Glutamatergic neuron (in vitro differentiated cells): Measurements from ENCODE around the gene DUOXA2. TPM values are rescaled to one million over a fixed set of nuclear protein-coding genes. Genes with fewer than 3 reads are reported as not detected.
A peak's percentile ranks its signal among the peaks of the same experiment; 100 is the strongest.

Source experiments
- DNase-seq: peaks from one replicate; pipeline ENCODE4 v3.0.0; 2022
- H3K27ac Mint-ChIP-seq: one replicate; pipeline ENCODE4 v1.8.0; 2020; ENCODE audit warnings: mild to moderate bottlenecking, mixed read lengths, inconsistent platforms; ENCODE audit not compliant: unreplicated experiment
- H3K27me3 Mint-ChIP-seq: one replicate; pipeline ENCODE4 v1.8.0; 2020; ENCODE audit warnings: mild to moderate bottlenecking, moderate library complexity, mixed read lengths, inconsistent platforms; ENCODE audit not compliant: unreplicated experiment
- H3K36me3 Mint-ChIP-seq: one replicate; pipeline ENCODE4 v1.8.0; 2020; ENCODE audit warnings: mild to moderate bottlenecking, mixed read lengths, inconsistent platforms; ENCODE audit not compliant: unreplicated experiment
- H3K4me1 Mint-ChIP-seq: one replicate; pipeline ENCODE4 v1.8.0; 2020; ENCODE audit warnings: mild to moderate bottlenecking, low read depth, mixed read lengths, inconsistent platforms; ENCODE audit not compliant: unreplicated experiment
- H3K4me3 Mint-ChIP-seq: one replicate; pipeline ENCODE4 v1.8.0; 2020; ENCODE audit warnings: mild to moderate bottlenecking, mixed read lengths, inconsistent platforms; ENCODE audit not compliant: unreplicated experiment
- H3K9me3 Mint-ChIP-seq: one replicate; pipeline ENCODE4 v1.8.0; 2020; ENCODE audit warnings: mild to moderate bottlenecking, moderate library complexity, mixed read lengths, inconsistent platforms; ENCODE audit not compliant: unreplicated experiment
- CTCF ChIP-seq: fragments of 200-600 bp; sonication (generic); IDR thresholded peaks from one replicate; pipeline ENCODE4 v1.5.0; 2021; ENCODE audit not compliant: partially characterized antibody, unreplicated experiment
- total RNA-seq: library from RNA; stranded (reverse); fragmentation: NEBNext Ultra II Directional; extraction: Animal tissue kit (Norgen Biotek cat#: 25700); gene quantifications from one replicate; pipeline ENCODE4 v1.2.1, GENCODE V29; 2021; ENCODE audit not compliant: unreplicated experiment

DUOXA2 gene
- total RNA-seq, 1 donor from 2014 or later = not detected

DNA sequence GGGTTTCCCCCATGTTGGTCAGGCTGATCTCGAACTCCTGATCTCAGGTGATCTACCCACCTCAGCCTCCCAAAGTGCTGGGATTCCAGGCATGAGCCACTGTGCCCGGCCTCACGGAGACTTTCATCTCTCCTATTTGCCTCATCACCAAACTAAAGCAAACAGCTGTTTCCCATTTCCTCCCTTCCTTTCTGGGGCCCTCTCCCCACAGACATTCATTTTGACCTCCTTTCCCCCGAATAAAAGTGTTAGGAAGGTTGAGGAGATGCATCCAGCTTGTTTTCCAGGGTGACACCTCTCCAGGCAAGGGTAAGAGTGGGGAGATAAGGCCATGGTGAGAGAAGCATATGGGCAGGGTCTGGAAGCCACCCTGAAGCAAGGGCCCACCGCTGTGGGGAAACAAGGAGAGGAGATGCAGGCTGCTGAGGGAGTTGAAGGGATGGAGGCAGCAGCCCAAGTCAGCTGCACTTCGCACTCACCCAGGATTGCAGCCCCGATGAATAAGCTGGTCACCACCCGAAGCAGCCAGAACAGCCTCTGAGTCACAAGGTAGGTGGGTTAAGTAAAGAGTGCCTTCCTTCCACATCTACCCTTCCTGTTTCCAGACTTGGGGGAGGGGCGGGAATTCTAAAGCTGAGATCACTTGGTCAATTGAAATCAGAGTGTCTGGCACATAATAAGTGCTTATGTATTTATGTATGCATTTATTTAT lies 7.7 kb downstream of the DUOXA2 start:
- H3K36me3 Mint-ChIP-seq = no peaks in the 10 kb centered on the region
- H3K27me3 Mint-ChIP-seq = peaks cover 22% of the 10 kb centered on the region
- H3K27ac Mint-ChIP-seq = no peak overlapping the region

GRCh38 chr15:45122719-45123118 lies 8.6 kb downstream of the DUOXA2 start:
- H3K9me3 Mint-ChIP-seq = peaks cover 3% of the 10 kb centered on the region
- TF ChIP-seq CTCF = no peak
- no peak overlapping the region for H3K27ac Mint-ChIP-seq
- no peaks in the 10 kb centered on the region for H3K36me3 Mint-ChIP-seq
- peaks cover 19% of the 10 kb centered on the region for H3K27me3 Mint-ChIP-seq
- DNase-seq = no peak
- H3K4me1 Mint-ChIP-seq = no peaks in the 10 kb centered on the region
- H3K4me3 Mint-ChIP-seq = no peak overlapping the region

More for the DNA sequence above, 7.7 kb downstream of the DUOXA2 start:
- TF ChIP-seq CTCF = no peak
- Mint-ChIP-seq H3K4me1 (no peaks in the 10 kb centered on the region), H3K9me3 (peaks cover 3% of the 10 kb centered on the region), H3K4me3 (no peak overlapping the region)
- DNase-seq = no peak

GRCh38 chr15:45123397-45123796 lies 9.3 kb downstream of the DUOXA2 start:
- H3K4me1 Mint-ChIP-seq = no peaks in the 10 kb centered on the region
- TF ChIP-seq CTCF = no peak
- H3K27ac Mint-ChIP-seq = no peak overlapping the region
- H3K9me3 Mint-ChIP-seq = peaks cover 3% of the 10 kb centered on the region
- DNase-seq = peak; percentile 4
- no peak overlapping the region for H3K4me3 Mint-ChIP-seq
- no peaks in the 10 kb centered on the region for H3K36me3 Mint-ChIP-seq
- H3K27me3 Mint-ChIP-seq = peaks cover 19% of the 10 kb centered on the region

GRCh38 chr15:45126535-45127158 lies 12.5 kb downstream of the DUOXA2 start:
- H3K4me1 Mint-ChIP-seq = no peaks in the 10 kb centered on the region
- peak; percentile 68 for TF ChIP-seq CTCF
- no peaks in the 10 kb centered on the region for H3K36me3 Mint-ChIP-seq

More at GRCh38 chr15:45126535-45127158, 12.5 kb downstream of the DUOXA2 start:
- peaks cover 17% of the 10 kb centered on the region for H3K27me3 Mint-ChIP-seq
- no peak for DNase-seq
- peaks cover 2% of the 10 kb centered on the region for H3K9me3 Mint-ChIP-seq
- no peak overlapping the region for H3K27ac Mint-ChIP-seq
- no peak overlapping the region for H3K4me3 Mint-ChIP-seq
